ENCODE results near the gene CGNL1. TPM values are rescaled to one million over a fixed set of nuclear protein-coding genes. Genes with fewer than 3 reads are reported as not detected.

CGNL1 gene
- total RNA-seq, 1 experiment from 2014 or later, result 34.6 TPM

DNA sequence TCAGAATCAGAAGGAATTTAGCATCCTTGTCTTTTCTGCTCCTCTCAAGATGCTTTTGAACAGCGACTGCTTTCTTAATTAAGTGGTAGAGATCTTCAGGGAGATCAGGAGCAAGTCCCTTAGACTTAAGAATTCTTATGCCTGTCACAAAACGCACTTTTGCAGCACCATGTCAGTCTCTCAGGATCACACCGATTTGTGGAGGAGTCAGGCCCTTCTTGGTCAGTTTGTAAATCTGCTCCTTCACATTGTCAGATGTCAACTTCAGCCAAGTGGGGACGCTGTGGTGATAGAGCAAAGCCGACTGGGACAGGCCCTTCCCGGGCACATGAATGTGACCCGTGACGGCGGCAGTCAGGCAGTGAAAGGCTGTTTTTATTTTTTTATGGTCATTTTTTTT, 179.7 kb downstream of the CGNL1 start:
- Histone ChIP-seq H4K8ac (replicated peaks; ENCODE audit: insufficient read length, low read depth, low read length) (no peak overlapping the region), H4K20me1 (ENCODE audit: control insufficient read depth, insufficient read depth, insufficient read length) (no peaks in the 10 kb centered on the region), H3K79me2 (ENCODE audit: insufficient read depth, low read length) (no peaks in the 10 kb centered on the region), H3K23ac (ENCODE audit: insufficient read length, low read depth, low read length) (no peak overlapping the region), H3K4me1 (ENCODE audit: insufficient read depth, low read length) (peaks cover 6% of the 10 kb centered on the region; the same call in 1 of the 2 replicates), H2BK120ac (ENCODE audit: low read depth, low read length, poor library complexity, severe bottlenecking) (no peak overlapping the region), H2AK5ac (ENCODE audit: insufficient read length, low read length) (no peak overlapping the region), H3K79me1 (ENCODE audit: insufficient read depth, low read depth, low read length, poor library complexity, severe bottlenecking) (no peaks in the 10 kb centered on the region), H2BK5ac (ENCODE audit: insufficient read length, low read length) (no peak overlapping the region), H2BK15ac (ENCODE audit: low read depth, low read length) (no peak overlapping the region), H2BK12ac (ENCODE audit: insufficient read length, low read depth, low read length) (no peak overlapping the region), H3K18ac (ENCODE audit: insufficient read length, low read depth, low read length) (no peak overlapping the region), H3T11ph (ENCODE audit: low read length) (no peak overlapping the region), H3K9me3 (ENCODE audit: control insufficient read depth, low read depth, low read length) (no peaks in the 10 kb centered on the region), H4K91ac (ENCODE audit: insufficient read length, low read depth, low read length) (no peak overlapping the region), H3K56ac (ENCODE audit: insufficient read length, low read depth, low read length) (no peak overlapping the region), H3K4ac (ENCODE audit: low read depth, low read length) (no peak overlapping the region), H3K9ac (ENCODE audit: extremely low read depth, insufficient read length, low read length) (no peak overlapping the region), H3K4me2 (ENCODE audit: insufficient read depth, insufficient read length, low read length) (no peak overlapping the region), H2BK20ac (ENCODE audit: low read depth, low read length, poor library complexity, severe bottlenecking) (no peak overlapping the region), H4K5ac (ENCODE audit: insufficient read length, low read depth, low read length) (no peak overlapping the region), H3K27me3 (ENCODE audit: insufficient read depth, low read length) (no peaks in the 10 kb centered on the region), H2AFZ (ENCODE audit: low read length) (no peak overlapping the region), H3K14ac (ENCODE audit: insufficient read depth, low read length) (no peak overlapping the region), H3K23me2 (ENCODE audit: insufficient read length, low read depth, low read length, poor library complexity, severe bottlenecking) (no peaks in the 10 kb centered on the region), H3K27ac (ENCODE audit: insufficient read length, low read depth, low read length) (no peak overlapping the region)
- TF ChIP-seq, protein P1, sequence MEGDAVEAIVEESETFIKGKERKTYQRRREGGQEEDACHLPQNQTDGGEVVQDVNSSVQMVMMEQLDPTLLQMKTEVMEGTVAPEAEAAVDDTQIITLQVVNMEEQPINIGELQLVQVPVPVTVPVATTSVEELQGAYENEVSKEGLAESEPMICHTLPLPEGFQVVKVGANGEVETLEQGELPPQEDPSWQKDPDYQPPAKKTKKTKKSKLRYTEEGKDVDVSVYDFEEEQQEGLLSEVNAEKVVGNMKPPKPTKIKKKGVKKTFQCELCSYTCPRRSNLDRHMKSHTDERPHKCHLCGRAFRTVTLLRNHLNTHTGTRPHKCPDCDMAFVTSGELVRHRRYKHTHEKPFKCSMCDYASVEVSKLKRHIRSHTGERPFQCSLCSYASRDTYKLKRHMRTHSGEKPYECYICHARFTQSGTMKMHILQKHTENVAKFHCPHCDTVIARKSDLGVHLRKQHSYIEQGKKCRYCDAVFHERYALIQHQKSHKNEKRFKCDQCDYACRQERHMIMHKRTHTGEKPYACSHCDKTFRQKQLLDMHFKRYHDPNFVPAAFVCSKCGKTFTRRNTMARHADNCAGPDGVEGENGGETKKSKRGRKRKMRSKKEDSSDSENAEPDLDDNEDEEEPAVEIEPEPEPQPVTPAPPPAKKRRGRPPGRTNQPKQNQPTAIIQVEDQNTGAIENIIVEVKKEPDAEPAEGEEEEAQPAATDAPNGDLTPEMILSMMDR (conservative IDR thresholded peaks at IDR 0.05), result no peak
- no peak for DNase-seq
- Mint-ChIP-seq H3K27ac (no peak overlapping the region), H3K36me3 (ENCODE audit: insufficient read depth in 1 of 3, low read depth in 3 of 3) (peaks cover 4 to 9% (median 6%) of the 10 kb centered on the region in 3 experiments; a peak in 5 of 7 replicates), H3K9me3 (no peaks in the 10 kb centered on the region; a peak in 1 of 5 replicates), H3K4me3 (no peak overlapping the region), H3K4me1 (peaks cover 34% of the 10 kb centered on the region in 2 experiments), H3K27me3 (ENCODE audit: low read depth) (no peaks in the 10 kb centered on the region)
- WGBS (ENCODE audit: extremely low coverage, insufficient read length, low lambda C conversion rate), result no CpG with 5 or more reads among the region's 9 CpGs
